GM23248 (cell line): ENCODE measurements around the gene MYO1D.

Experiments
- EZH2 ChIP-seq: fragments of 200-600 bp; sonication (generic); IDR thresholded peaks from 2 replicates; pipeline ENCODE4 v1.6.1; 2018; ENCODE audit warnings: antibody characterized with exemption, mild to moderate bottlenecking; ENCODE audit not compliant: insufficient read depth, poor library complexity, severe bottlenecking
- EZH2phosphoT487 ChIP-seq: fragments of 200-600 bp; sonication (generic); IDR thresholded peaks from 2 replicates; pipeline ENCODE4 v1.6.1; 2018; ENCODE audit warnings: antibody characterized with exemption, moderate library complexity, mild to moderate bottlenecking, low read depth; ENCODE audit not compliant: insufficient read depth

DNA sequence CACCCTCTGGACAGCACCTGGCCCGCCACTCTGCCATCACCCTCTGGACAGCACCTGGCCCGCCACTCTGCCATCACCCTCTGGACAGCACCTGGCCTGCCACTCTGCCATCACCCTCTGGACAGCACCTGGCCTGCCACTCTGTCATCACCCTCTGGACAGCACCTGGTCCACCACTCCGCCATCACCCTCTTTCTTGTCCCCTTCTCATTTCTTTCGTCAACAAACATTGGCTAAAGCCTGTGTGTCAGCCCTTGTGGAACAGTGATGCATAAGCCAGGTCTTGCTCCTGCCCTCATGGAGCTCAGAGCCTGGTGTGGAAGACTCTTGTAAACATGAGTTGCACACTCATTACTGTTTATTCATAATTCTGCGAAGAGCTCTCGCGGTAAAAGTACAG lies 358.9 kb downstream of the MYO1D start:
- TF ChIP-seq EZH2phosphoT487 (no peak), EZH2 (no peak)
